Body of pancreas (tissue), 4 donors: ENCODE data around the gene AKAP1. TPM values are rescaled to one million over a fixed set of nuclear protein-coding genes. Genes with fewer than 3 reads are reported as not detected.

Experiments
- ATAC-seq: fragments of 150-250 bp; one replicate; pipeline ENCODE4 v1.9.1; 2016
- DNase-seq, 4 donors: peaks; one replicate each; pipeline ENCODE4 v3.0.0-alpha.2; 2019
- H3K27ac ChIP-seq, 4 donors: fragments of 200-600 bp; sonication (generic); 1 replicate in 3 of 4; 2 replicates in 1 of 4; pipeline versions ENCODE4 v1.5.1 to v1.6.1; 2016 to 2019; ENCODE audit warnings: mild to moderate bottlenecking in 1 of 4, mixed read lengths in 1 of 4, moderate library complexity in 1 of 4
- H3K27me3 ChIP-seq, 2 donors: fragments of 200-600 bp; sonication (generic); one replicate each; pipeline ENCODE4 v1.6.0; 2016; ENCODE audit warnings: mild to moderate bottlenecking in 1 of 2
- H3K36me3 ChIP-seq, 2 donors: fragments of 200-600 bp; sonication (generic); replicated peaks in 1 of 2; 2 replicates each; pipeline ENCODE4 v1.5.1; 2016; ENCODE audit warnings: low read depth in 2 of 2; ENCODE audit not compliant: insufficient read depth in 1 of 2
- H3K4me1 ChIP-seq: fragments of 200-600 bp; sonication (generic); one replicate; pipeline ENCODE4 v1.6.0; 2016
- H3K4me3 ChIP-seq, 2 donors: fragments of 200-600 bp; sonication (generic); 1 replicate in 1 of 2; 2 replicates in 1 of 2; pipeline ENCODE4 v1.5.1; 2016 to 2019
- H3K9me3 ChIP-seq, 3 donors: fragments of 200-600 bp; sonication (generic); 1 replicate in 2 of 3; 2 replicates in 1 of 3; pipeline ENCODE4 v1.5.1; 2016
- POLR2A ChIP-seq, 3 donors: fragments of 450-650 bp; IDR thresholded peaks; one replicate each; pipeline ENCODE4 v1.6.1; 2016; ENCODE audit warnings: antibody characterized with exemption in 3 of 3, mild to moderate bottlenecking in 2 of 3
- WGBS, 2 donors: methylation state at CpG; one replicate each; pipeline ENCODE4 v1.1.5; 2017; 5-methylcytosine and 5-hydroxymethylcytosine counted together
- intact Hi-C: fragments of 100-400 bp; cut with DNase I; formaldehyde crosslinking; loops from one replicate; pipeline ENCODE4 v1.15.1; 2023
- total RNA-seq, 2 donors: library from RNA; depleted of rRNA; stranded (reverse); fragments of >200 nt; gene quantifications; one replicate each; pipeline ENCODE4 v1.1.0, GENCODE V29; 2016
- TF ChIP-seq, protein P1 (sequence below), 7 experiments: fragments of 450-650 bp in 4 of 7; fragments of 200-600 bp in 3 of 7; sonication (generic) in 3 of 7; IDR thresholded peaks; one replicate each; pipeline ENCODE4 v1.5.1; 2016 to 2019; ENCODE audit warnings: antibody characterized with exemption in 7 of 7

The AKAP1 gene
- total RNA-seq, 2 donors from 2014 or later: 24.4 to 48.5 TPM

DNA sequence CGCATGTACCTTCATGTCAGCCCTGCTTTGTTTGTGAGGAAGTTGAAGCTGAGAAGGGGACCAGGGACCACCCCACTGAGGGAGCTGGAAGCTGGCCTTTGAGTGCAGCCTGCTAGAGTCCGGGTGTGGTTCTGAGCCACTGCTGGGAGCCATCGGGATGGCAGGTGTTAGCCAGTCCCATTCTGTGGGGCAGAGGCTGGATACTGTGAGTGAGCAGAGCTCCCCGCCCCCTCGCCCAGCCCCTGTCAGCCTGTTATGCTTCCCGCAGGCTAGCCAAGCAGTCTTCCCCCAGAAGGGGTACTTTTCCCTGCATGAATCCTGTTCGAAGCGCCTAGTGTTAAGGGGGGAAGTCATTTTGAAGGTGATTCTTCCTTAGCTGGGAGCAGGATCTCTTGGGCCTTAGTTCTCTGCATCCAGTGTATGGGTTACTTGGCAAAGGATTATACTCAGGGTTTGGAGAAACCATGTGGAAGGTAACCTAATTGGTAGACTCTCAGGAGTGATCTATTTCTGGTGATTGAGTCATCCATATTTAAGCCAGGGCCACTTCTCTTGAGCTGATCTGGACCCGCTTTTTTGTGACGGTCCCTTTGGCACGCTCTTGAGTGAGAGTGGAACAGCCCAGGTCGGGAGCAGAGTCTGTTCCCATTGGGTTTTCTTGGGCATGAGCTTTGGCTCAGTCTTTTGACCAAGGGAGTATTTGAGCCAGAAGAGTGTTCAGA, 23.8 kb downstream of the AKAP1 start:
- TF ChIP-seq POLR2A (IDR thresholded peaks at IDR 0.05): no peak
- TF ChIP-seq, protein P1, sequence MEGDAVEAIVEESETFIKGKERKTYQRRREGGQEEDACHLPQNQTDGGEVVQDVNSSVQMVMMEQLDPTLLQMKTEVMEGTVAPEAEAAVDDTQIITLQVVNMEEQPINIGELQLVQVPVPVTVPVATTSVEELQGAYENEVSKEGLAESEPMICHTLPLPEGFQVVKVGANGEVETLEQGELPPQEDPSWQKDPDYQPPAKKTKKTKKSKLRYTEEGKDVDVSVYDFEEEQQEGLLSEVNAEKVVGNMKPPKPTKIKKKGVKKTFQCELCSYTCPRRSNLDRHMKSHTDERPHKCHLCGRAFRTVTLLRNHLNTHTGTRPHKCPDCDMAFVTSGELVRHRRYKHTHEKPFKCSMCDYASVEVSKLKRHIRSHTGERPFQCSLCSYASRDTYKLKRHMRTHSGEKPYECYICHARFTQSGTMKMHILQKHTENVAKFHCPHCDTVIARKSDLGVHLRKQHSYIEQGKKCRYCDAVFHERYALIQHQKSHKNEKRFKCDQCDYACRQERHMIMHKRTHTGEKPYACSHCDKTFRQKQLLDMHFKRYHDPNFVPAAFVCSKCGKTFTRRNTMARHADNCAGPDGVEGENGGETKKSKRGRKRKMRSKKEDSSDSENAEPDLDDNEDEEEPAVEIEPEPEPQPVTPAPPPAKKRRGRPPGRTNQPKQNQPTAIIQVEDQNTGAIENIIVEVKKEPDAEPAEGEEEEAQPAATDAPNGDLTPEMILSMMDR (IDR thresholded peaks at IDR 0.05): no peak
- intact Hi-C loops: no loop called here
- Histone ChIP-seq H3K27me3 (no peaks in the 10 kb centered on the region), H3K27ac (no peak overlapping the region), H3K4me1 (peaks cover 14% of the 10 kb centered on the region), H3K36me3 (peaks cover 0 to 6% of the 10 kb centered on the region in 2 donors), H3K9me3 (no peaks in the 10 kb centered on the region), H3K4me3 (no peak overlapping the region)
- 88 to 89% methylated on average over 10 to 12 of the region's 12 CpGs for WGBS, 2 donors
- no peak for ATAC-seq
- no peak for DNase-seq

DNA sequence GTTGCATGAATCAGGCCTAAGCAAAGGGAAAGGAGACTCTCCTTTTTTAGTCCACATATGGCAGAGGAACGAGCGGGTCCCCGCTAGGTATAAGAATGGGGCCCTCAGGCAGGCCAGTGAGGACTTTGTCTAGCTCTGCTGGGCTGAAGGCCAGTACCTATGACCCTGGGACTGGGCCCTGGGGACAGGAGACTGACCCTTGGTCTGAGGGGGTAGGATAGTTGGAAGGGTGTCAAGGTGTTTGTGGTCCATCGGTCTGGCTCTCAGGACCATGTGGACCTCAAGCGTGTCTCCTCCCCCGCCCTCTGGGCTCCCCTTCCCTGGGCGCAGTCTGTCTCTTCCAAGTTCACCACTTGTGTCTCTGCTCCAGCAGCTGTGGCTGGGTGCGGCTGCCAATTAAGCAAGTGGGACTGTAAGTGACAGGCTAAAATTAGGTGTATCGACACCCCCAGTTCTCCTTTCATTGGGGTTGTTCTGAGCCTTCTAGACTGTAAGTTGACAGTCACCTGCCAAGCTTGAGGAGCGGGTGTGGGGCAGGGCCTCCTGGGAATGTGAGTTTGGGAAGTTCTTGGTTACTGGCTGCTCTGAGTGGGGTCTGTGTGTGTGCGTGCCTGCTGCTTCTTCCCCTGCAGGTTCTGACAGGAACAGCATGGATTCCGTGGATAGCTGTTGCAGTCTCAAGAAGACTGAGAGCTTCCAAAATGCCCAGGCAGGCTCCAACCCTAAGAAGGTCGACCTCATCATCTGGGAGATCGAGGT, 24.5 kb downstream of the AKAP1 start:
- intact Hi-C loops: no loop called here
- Histone ChIP-seq H3K9me3 (no peaks in the 10 kb centered on the region), H3K27ac (no peak overlapping the region), H3K4me1 (peaks cover 14% of the 10 kb centered on the region), H3K27me3 (no peaks in the 10 kb centered on the region), H3K36me3 (peaks cover 0 to 9% of the 10 kb centered on the region in 2 donors), H3K4me3 (no peak overlapping the region)
- WGBS, 2 donors: 85 to 88% methylated on average over 14 of the region's 14 CpGs
- ATAC-seq (no peak), DNase-seq (no peak)
- TF ChIP-seq POLR2A (IDR thresholded peaks at IDR 0.05): no peak
- TF ChIP-seq, protein P1 (IDR thresholded peaks at IDR 0.05): no peak

DNA sequence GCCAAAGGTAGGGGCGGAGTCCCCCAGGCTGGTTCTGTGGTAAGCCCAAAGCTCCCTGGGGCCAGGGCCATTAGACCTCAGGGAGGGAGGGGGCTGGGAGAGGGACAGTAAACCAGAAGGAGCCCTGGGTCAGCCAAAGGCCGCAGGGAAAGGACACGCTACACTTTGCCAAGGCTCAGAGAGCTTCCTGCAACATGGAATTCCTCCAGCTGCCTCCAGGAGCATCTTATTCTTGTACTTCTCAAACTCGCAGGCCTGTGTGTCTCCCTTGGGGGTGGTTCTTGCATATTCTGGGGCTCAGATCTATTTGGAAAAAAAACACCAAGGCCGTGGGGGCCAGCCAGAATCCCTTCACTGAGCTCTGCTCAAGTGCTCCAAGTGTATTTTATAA, 25.1 kb downstream of the AKAP1 start:
- ATAC-seq (peak; percentile 8), DNase-seq (peak in 1 of 4 donors; percentile 43)
- no peak overlapping the region for H3K27ac ChIP-seq
- WGBS, 2 donors: 61 to 73% methylated on average over 5 of the region's 5 CpGs
- no peaks in the 10 kb centered on the region for H3K27me3 ChIP-seq
- H3K4me3 ChIP-seq: no peak overlapping the region
- no peaks in the 10 kb centered on the region for H3K9me3 ChIP-seq
- intact Hi-C loops: no loop called here
- TF ChIP-seq, protein P1 (IDR thresholded peaks at IDR 0.05): no peak
- TF ChIP-seq POLR2A (IDR thresholded peaks at IDR 0.05): no peak
- H3K4me1 ChIP-seq: peaks cover 14% of the 10 kb centered on the region
- peaks cover 0 to 9% of the 10 kb centered on the region in 2 donors for H3K36me3 ChIP-seq

DNA sequence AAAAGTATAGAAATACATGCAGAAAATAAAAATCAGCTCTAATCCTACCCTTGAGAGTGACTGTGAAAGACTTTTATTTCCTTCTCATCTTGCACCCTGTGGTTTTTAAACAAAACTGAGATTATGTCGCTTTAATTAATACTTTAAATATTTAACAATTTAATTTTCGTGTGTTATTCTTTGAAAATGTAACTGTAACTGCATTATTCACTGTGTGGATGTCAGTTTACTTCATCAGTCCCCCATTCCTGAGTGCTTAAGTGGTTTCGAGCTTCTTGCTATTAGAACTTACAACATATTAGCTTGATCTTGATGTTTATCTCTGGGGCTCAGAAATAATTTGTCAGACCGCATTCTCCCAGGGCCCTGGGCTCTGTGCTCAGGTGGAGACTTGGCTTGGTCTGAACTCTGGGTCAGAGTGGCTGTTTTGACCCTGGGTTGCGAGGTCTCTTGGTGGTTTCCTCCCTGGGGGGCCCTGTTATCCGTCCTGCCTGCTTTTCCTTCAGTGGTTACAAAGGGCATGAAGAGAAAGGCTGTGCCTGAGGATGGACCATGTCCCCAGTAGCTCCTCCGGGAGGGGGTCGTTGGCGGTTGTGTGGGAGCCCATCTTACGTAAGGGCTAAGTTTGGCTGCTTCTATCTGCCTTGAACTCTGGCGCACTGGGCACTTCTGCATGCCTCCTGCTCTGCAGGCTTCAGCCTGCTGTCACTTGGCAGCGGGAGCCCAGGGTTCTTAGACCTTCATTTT, 25.7 kb downstream of the AKAP1 start:
- WGBS, 2 donors: 68 to 86% methylated on average over 8 to 12 of the region's 12 CpGs
- TF ChIP-seq, protein P1 (IDR thresholded peaks at IDR 0.05): no peak
- no peak for TF ChIP-seq POLR2A (IDR thresholded peaks at IDR 0.05)
- Histone ChIP-seq H3K4me3 (no peak overlapping the region), H3K9me3 (no peaks in the 10 kb centered on the region), H3K4me1 (peaks cover 14% of the 10 kb centered on the region), H3K27ac (no peak overlapping the region), H3K36me3 (peaks cover under 1 to 12% of the 10 kb centered on the region in 2 donors), H3K27me3 (no peaks in the 10 kb centered on the region)
- DNase-seq (no peak), ATAC-seq (no peak)
- intact Hi-C loops: no loop called here
